Epithelial cell of esophagus (primary cell): ENCODE results near the gene SDE2.

Source experiments
- DNase-seq: peaks from one replicate; pipeline ENCODE4 v3.0.0; 2010; ENCODE audit warnings: low read depth
- H3K4me3 ChIP-seq: 2 replicates; pipeline ENCODE4 v1.5.1; 2011; ENCODE audit warnings: mild to moderate bottlenecking, low read length, control low read depth
- TF ChIP-seq, protein P1 (sequence below): IDR thresholded peaks from 2 replicates; pipeline ENCODE4 v1.5.1; 2011; ENCODE audit warnings: low read depth, mild to moderate bottlenecking, low read length, control low read depth, inconsistent platforms; ENCODE audit not compliant: insufficient read depth; ENCODE audit errors: missing control alignments

SDE2 gene

DNA sequence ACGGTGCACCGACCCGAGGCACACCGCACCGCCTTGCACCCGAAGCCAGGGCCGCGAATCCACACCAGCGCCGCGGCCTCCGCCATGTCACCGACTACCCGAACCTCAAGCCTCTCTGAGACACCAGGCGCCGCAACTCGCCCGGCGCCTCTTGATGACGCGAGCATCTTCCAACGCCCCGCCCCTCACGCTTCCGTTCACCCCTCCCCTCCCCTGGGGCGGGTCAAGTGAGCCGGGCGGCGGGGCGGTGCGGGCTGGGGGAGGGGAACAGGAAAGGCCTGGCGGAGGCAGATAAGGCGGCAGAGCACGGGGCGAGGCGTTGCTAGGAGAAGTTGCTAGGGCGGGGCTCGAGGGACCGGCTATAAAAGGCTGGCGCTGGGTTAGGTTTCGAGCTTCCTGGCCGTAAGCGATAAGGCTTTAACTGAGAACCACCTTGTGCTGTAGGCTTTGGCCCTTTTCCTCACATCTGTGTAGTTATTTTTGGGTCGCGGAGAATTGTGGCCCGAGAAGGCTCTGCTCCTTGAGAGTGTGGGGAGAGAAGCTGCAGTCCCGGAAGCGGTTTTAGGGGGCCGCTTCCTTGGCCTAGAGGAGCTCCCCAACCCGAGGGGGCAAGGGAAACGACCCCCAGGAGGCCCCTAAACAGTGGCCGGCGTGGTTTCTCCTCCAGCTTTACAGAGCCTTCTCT, at the start of gene SDE2:
SDE2 (minus strand) TSS at position 117 of the 685 bp plus-strand sequence; CDS start at position 86, 31 bp downstream.
- DNase-seq, result peak; percentile 99
- H3K4me3 ChIP-seq, result peak within 1 kb of the TSS; percentile 93
- TF ChIP-seq, protein P1, sequence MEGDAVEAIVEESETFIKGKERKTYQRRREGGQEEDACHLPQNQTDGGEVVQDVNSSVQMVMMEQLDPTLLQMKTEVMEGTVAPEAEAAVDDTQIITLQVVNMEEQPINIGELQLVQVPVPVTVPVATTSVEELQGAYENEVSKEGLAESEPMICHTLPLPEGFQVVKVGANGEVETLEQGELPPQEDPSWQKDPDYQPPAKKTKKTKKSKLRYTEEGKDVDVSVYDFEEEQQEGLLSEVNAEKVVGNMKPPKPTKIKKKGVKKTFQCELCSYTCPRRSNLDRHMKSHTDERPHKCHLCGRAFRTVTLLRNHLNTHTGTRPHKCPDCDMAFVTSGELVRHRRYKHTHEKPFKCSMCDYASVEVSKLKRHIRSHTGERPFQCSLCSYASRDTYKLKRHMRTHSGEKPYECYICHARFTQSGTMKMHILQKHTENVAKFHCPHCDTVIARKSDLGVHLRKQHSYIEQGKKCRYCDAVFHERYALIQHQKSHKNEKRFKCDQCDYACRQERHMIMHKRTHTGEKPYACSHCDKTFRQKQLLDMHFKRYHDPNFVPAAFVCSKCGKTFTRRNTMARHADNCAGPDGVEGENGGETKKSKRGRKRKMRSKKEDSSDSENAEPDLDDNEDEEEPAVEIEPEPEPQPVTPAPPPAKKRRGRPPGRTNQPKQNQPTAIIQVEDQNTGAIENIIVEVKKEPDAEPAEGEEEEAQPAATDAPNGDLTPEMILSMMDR, result no peak

DNA sequence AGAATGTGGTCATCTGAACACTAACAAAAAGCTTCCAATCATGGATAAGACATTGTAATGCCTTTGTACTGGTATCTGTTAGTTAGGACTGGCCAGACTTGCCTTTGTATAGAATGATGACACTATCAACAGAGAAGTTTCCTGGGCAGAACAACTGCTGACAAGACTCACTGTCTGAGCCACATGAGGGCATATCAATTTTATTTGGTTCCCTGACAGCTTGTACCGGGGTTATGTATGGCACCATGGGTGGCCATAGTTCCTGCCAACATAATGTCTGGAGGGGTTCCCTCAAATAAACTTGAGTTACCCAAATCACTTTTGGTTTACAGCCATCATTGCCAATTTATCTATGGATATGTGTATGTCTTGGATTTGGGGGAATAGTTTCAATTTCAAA, 49.7 kb upstream of the SDE2 start:
- H3K4me3 ChIP-seq, result no peak overlapping the region
- no peak for DNase-seq
- TF ChIP-seq, protein P1, result no peak

DNA sequence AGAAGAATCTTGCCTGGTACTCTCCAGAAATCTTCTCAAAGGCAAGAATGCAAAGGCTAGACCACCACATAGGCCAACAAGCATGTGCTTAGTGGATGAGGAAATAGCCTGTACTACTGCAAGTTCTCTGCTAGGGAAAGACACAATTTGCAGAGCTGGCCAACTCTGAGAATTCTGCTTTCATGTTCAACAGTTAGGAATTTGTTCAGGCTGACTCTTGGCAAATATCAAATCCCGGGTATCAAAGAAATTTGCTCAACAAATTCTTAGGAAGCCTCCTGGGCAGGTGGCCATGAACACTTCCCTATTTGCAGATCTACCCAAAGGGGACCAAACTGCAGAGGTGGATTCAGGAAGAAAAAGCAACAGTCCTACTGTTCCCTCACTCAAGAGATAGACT, 48.4 kb upstream of the SDE2 start:
- H3K4me3 ChIP-seq, result no peak overlapping the region
- no peak for DNase-seq
- TF ChIP-seq, protein P1, result no peak

DNA sequence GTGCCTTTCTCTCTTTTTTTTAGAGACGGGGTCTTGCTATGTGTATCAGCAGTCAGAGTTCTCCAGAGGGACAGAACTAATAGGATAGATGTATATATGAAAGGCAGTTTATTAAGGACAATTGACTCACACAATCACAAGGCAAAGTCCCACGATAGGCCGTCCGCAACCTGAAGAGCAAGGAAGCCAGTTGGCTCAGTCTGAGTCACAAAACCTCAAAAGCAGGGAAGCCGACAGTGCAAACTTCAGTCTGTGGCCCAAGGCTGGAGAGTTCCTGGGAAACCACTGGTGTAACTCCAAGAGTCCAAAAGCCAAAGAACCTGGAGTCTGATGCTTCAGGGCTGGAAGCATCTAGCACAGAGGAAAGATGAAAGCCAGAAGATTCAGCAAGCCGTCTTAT, 47.1 kb upstream of the SDE2 start:
- DNase-seq, result peak; percentile 91
- TF ChIP-seq, protein P1, result no peak
- H3K4me3 ChIP-seq, result no peak overlapping the region

DNA sequence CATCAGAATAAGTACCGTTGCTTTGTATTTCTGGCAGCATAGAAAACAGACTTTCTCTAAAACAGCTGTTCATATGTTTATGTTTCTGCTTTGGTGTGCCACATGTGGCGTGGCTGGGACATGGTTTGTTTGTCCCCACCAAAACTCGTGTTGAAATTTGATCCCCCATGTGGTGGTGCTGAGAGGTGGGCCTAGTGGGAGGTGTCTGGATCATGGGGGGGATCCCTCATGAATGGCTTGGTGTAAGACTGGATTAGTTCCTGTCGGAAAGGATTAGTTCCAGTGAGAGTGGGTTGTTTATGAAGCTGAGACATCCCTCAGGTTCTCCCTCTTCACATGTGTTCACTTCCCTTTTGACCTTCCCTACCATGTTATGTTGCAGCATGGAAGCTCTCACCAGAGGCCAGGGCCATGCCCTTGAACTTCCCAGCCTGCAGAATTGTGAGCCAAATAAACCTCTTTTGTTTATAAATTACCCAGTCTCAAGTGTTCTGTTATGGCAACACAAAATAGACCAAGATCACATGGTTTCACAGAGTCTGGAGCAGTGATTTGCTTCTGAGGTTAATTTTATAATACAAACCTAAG, 45.5 kb upstream of the SDE2 start:
- H3K4me3 ChIP-seq, result no peak overlapping the region
- no peak for DNase-seq
- TF ChIP-seq, protein P1, result no peak

DNA sequence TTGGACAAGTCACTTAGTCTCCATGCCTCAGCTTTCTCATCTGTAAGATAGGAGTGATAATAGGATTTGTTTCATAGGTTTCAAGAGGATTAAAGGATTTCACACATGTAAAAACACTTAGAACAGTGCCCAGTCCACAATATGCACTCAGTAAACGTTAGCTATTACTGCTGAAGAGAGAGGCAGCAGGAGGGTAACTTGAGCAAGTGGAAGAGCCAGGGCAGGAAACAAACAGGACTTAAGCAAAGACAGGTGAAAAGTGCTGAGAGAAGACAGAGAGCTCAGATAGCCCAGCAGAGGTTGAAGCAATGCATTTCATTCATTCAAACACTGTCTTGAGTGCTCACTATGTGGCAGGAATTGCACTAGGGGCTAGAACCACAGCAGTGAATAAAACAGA, 42.3 kb upstream of the SDE2 start:
- DNase-seq, result no peak
- no peak overlapping the region for H3K4me3 ChIP-seq
- TF ChIP-seq, protein P1, result no peak

DNA sequence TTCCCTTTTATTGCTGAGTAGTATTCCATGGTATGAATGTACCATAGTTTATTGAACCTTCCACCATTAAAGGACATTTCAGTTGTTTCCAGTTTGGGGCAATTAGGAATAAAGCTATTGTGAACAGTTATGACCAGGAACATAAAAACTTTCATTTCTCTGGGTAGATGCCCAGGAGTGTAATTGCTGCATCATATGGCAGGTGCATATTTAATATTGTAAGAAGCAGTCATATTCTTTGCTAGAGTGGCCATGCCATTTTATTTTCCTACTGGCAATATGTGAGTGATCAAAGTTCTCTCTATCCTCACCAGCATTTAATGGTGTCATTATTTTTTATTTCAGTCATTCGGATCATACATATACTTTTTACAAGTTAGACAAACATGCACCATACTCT, 39.5 kb upstream of the SDE2 start:
- TF ChIP-seq, protein P1, result no peak
- DNase-seq, result no peak
- H3K4me3 ChIP-seq, result no peak overlapping the region
